HG03045 (cell line): ENCODE data around the gene MEGF8.

Experiments
- ATAC-seq: cut with Tn5 transposase; IDR thresholded peaks from one replicate; pipeline ENCODE4 v1.9.1; 2021; ENCODE audit warnings: mild to moderate bottlenecking, moderate library complexity; ENCODE audit not compliant: unreplicated experiment

MEGF8 gene

DNA sequence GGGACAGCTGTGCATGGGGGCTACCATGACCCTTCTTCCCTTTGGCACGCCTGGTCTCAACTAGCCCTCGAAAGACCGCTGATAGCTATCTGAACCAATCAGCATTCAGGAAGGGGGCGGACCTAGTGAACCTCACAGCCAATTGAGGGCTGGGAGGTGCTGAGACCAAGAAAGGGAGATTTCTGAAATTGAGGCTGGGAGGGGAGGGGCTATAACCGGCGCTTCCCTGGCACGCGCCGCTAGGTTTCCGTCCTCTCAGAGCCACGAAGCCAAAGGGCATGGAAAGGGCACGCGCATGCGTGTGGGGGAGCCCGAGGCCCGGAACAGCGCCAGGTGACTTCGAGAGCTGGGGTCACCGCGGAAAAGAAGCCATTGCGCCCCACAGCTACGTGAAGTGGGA is 18.8 kb upstream of the MEGF8 start:
- ATAC-seq: no peak

DNA sequence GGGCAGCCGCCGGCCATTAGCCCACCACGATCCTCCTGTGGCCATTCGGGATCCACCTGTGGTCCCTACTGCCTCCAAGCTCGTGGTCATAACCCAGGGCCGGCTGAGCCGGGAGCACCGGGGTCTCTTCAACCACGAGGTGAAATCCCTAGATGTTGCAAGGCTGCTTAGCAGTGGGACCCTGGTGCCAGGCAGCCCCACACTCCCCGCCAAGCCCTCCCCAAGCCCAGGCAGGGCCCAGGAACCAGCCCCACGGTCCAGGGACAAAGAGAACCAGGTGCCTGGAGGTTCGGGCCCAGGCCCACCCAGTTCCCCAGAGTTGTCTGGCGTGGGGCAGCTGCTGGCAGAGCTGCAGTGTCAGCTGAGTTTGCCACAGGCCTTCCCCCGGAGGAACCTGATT is 15.7 kb upstream of the MEGF8 start:
- ATAC-seq: no peak

DNA sequence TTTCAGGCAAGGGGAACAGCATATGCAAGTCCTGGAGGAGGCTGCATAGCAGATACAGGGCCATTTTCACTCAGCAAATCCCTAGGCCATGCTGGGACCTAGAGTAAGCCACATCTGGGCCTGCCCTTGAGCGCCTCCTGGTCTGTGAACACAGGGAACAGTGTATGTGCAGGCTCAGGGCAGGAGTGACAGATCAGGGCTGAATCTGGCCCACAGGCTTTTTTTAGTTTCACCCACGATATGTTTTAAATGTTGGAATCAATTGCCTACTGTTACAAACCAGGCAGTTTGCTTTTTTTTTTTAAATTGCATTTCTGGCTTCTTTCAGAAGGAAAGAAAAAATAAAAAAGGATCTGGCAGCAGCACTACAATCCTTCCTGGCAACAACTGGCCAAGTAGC is 13.8 kb upstream of the MEGF8 start:
- no peak for ATAC-seq

DNA sequence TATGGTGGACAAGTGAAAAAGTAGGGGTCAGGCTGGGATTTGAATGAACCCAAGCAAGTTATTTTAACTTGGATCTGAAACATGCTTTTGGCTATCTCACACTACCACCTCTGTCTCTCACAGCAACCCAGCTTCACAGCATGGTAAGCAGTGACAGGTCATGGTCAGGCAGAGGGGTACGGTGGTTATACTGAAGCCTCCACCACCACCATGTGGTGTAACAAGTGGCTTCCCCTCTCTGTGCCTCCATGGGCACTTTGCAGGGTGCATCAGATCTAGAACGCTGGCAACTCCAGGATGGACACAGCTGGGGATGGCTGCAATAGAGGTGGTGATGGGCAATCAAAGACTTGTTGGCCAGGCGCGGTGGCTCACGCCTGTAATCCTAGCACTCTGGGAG is 13.1 kb upstream of the MEGF8 start:
- no peak for ATAC-seq

DNA sequence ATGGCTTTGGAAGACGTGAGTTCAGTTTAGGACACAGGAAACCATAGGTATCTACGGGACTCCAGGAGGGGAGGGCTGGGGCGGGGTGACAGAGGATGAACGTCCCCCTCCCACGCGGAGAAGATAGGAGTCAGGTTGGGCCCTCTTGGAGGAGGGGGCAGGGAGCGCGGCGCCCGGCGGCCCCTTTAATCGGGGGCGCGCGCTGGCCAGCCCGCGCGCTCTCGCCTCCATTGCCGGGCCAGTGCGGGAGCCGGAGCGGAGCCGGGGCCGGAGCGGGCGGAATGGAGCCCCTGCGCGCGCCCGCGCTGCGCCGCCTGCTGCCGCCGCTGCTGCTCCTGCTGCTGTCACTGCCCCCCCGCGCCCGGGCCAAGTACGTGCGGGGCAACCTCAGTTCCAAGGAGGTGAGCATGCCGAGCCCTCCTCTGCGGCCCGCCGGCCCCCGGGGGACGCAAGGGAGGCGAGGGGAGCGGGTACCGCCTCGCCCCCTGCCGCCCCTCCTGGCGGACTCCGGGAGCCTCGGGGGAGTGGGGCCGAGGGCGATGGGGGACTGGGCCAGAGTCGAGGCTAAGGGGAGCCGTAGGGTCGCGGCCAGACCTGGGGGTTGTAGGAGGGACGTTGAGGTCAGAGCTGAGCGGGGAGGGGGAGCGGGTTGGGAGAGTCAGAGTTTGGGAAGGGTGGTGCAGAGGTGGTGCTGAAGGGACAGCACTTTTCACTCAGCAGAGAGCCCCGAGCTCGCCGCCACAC is 12.2 kb upstream of the MEGF8 start, which contains the start of gene TMEM145:
TSS of gene TMEM145 (plus strand) at position 214 of the 744 bp plus-strand sequence. CDS start at position 282, 68 bp downstream.
- no peak for ATAC-seq

DNA sequence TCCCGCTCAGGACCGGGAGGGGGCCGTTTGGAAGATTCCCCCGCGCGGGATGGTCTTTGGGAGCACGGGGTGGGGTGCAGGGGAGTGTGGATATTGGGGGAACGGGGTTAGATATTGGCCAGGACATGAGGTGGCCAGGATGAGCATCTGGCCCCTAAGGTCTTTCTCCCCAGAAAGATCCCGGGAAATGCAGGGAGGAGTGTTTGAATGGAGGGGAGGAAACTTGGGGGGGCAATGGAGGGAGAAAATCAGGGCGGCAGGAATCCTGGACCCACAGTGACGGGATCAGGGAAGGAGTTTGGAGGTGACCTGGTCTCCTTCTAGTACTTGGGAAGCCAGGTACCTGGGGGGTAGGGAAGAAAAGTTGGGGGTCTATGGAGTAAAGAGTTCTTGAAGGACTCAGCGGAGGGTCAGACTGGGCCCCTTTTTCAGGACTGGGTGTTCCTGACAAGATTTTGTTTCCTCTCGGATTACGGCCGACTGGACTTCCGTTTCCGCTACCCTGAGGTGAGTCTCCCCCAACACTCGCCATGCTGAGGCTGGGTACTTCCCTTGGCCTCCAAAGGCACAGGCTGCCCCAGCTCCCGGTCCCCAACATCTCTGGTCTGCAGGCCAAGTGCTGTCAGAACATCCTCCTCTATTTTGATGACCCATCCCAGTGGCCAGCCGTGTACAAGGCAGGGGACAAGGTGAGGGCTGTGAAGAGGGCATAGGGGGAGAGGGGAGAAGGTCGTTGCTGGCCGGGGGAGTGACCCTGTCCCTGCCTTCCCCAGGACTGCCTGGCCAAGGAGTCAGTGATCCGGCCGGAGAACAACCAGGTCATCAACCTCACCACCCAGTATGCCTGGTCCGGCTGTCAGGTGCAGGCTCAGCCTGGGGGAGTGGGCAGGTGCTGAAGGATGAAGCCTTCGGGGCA is 11.3 kb upstream of the MEGF8 start:
- ATAC-seq: no peak

DNA sequence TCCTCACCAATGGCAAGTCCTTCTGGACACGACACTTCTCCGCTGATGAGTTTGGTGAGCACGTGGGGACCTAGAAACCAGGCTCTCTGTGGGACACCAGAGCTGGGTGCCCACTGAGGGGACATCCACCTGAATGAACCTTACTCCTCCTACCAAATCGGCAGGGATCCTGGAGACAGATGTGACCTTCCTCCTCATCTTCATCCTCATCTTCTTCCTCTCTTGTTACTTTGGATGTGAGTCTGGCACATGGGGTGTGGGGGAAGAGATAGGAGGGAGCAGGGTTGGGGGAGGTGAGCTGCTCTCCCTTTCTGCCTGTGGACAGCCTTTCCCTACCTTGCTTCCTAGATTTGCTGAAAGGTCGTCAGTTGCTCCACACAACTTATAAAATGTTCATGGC is 10.4 kb upstream of the MEGF8 start:
- ATAC-seq: no peak

DNA sequence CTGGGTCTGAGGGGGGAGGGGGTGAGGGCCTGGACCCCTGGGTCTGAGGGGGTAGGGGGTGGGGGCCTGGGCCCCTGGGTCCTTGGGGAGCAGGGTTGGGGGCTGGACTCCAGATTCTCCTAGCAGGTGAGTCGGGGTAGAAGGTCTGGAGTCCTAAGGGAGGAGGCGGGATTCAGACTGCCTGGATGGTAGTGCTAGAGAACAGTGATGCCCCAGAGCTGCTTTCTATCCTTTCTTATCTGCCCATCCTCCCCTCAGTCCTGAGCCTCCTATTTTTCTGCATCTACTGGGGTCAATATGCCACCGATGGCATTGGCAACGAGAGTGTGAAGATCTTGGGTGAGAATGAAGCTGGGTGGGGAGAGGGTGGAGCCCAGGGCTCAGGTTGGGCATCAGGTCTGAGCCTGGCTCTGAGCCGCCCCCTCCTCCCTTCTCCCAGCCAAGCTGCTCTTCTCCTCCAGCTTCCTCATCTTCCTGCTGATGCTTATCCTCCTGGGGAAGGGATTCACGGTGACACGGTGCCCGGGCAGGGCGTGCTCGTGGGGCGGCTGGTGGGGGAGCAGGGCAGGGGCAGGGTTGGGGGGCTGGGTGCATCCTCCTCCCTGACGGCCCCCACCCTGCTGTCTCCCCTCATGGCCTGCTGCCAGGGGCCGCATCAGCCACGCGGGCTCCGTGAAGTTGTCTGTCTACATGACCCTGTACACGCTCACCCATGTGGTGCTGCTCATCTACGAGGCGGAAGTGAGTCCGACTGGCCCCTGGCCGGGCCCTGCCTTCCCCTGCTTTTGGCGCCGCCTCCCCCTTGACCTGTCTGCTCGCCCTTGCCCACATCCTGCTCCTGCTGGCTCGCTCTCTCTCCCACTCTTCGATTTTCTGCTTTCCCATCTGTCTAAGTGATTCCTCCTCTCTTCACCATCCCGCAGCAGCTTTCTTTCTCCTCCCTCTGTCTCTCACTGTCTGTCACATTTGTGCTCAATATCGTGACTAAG is 8.9 kb upstream of the MEGF8 start:
- peak; percentile 47 for ATAC-seq

DNA sequence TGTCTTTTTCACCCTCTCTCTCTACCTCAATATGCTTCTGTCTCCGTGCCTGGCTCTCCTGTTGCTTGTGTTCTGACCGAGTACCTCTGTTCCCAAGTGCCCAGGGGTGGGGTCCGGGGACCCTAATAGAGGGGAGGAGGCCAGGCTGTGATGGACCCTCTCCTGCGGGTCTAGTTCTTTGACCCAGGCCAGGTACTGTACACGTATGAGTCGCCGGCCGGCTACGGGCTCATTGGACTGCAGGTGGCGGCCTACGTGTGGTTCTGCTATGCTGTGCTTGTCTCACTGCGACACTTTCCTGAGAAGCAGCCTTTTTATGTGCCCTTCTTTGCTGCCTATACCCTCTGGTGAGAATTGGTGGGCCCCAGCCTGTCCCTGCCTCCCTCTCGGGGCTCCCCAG is 7.9 kb upstream of the MEGF8 start:
- ATAC-seq: no peak

DNA sequence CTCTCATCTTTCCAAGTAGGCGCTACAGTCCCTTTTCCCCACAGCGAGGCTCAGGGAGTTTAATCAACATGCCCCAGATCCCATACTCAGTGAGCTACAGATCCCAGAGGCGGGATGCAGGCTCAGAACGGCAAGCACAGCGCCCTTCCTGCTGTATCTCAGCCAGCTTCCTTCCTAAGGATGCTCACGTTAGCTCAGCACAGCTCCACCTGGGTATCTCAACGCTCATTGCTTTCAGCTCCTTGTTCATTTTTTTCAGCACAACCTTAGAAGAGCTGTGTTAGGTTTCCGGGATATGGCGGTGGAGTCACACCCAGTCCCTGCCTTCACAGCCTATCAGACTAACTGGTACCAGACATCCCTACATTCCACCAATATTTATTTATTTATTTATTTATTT is 3.1 kb upstream of the MEGF8 start:
- ATAC-seq: no peak

DNA sequence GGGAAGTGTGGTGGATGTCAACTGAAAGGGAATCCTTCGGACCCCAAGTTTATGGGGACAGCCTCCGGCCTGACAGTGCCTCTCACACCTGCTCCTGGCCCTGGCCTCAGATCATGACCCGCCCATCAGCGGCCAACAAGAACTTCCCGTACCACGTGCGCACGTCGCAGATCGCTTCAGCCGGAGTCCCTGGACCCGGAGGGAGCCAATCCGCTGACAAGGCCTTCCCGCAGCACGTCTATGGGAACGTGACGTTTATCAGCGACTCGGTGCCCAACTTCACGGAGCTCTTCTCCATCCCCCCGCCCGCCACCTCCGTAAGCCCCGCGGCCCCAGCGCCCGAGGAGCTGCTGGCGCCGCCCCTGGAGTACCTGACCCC is 2.0 kb upstream of the MEGF8 start:
- no peak for ATAC-seq

DNA sequence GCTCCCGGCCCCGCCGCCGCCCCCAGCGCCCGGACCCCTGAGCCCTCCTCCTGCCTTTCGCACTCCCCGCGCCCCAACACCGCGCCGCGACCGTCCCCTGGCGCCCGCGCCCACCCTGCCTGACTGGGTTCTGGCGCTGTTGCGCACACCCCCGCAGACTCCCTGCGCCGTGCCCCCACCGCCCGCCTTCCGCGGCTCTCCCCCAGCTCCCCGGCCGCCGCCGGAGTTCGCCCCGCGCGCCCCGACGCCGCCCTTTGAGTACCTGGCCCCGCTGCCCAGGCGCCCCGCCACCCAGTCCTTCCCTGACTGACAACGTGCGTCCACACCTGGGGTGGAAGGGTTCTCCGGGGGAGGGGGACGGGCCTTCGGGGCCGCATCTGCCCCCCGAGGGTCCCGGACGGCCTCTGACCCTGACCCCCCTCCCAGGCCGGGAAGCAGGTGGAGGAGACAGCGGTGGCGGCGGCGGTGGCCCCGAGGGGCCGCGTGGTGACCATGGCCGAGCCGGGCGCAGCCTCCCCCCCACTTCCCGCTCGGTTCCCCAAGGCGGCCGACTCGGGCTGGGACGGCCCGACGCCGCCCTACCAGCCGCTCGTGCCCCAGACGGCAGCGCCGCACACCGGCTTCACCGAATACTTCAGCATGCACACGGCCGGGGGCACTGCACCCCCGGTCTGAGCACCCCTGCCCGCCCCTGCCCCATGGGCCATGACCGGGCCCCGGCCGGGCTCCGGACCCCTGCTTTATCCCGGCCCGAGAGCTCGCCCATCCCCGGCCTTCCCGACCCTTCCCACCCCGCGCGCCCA is 1.4 kb upstream of the MEGF8 start:
- no peak for ATAC-seq

DNA sequence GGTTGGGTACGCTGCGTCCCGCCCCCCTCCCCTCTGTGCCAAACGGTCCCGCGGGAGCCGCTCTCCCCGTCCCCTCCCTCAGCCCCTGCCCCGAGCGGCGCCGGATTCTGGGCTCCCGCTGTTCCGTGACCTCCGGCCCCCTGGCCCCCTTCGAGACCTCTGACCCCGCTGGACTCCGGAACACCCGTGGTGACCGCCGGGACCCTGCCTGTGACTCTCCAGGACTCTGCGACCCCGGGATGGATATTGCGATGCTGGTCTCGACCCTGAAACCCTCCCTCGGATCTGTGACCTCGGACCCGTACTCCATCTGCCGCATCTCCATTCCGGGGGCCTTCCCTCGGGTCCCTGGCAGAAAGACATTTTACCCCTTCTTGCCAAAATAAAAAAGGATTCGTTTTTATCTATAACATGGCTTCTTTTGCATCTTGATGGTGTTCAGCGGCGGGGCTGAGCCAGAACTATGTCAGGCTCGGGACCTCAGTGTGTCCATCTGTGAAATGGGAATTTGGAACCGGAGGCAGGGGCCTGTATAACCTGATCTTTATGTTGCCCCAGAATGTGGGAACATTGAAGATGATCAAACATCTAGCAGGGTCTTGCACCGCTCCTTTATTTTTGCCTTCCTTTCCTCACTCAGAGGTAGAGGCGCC is 654 bp upstream of the MEGF8 start:
- ATAC-seq: no peak

DNA sequence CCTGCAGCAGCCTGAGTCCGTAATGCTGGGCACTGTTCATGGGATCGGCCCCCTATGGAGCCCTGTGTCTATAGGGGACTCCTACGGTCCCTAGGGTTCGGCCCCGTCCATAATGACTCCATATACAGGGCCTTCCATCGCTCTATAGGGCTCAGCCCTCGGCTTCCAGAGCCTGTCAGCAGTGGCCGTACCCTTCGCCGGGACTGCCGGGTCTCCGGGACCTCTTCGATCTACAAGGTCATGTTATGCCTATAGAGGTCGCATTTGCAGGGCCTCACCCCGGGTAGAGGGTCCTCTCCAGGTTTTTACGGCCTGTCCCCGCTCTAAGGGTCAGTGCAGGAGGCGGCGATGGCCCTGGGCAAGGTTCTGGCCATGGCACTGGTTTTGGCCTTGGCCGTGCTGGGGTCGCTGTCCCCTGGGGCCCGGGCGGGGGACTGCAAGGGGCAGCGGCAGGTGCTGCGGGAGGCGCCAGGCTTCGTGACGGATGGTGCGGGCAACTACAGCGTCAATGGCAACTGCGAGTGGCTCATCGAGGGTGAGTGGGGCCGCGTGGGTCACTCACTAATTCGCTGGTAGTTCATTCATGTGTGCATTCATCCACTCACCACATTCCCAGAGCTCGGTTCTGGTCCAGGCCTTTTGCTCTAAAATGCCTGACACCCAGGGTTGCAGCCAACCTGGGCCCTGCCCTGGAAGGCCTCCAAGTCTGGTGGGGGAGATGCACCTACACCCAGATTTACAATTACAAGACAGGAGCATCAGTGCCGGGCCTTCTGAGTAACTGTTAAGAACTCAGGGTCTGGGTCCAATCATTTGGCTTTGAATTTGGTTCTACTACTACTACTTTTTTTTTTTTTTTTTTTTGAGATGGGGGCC is 699 bp downstream of the MEGF8 start:
- ATAC-seq: peak; percentile 10

DNA sequence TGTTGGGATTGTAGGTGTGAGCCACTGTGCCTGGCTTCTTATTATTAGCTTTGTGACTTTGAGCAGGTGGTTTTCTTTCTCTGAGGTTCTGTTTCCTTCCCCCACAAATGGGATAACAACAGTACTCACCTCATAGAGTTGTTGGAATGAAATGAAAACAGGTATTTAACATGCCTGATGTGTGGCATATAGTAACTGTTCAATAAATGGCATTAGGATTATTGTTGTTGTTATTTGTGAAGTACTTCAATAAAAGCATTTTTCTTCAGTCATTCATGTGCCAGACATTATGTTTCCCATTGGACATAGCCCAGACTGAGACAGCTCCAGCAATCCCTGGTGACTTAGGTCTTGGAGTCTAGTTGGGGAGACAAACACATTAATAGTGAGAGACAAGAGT is 1.5 kb downstream of the MEGF8 start:
- ATAC-seq: no peak

DNA sequence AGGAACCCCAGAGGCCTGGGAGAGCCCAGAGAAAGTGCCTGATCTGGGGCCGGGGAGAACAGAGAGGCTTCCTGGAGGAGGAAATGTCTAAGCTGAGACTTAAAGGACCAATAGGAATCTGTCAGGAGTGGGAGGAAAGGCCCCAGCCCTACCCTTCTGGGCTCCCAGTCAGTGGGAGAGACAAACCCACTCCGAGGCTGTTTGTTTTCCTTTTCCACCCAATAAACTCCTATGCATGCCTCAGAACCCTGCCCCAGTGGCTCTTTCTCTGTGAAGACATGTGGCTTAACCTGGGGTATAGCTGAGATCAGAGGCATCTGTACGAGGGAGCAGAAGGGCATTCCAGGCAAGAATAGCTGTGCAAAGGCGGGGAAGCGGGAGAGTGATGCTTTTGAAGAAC is 1.9 kb downstream of the MEGF8 start:
- ATAC-seq: no peak

DNA sequence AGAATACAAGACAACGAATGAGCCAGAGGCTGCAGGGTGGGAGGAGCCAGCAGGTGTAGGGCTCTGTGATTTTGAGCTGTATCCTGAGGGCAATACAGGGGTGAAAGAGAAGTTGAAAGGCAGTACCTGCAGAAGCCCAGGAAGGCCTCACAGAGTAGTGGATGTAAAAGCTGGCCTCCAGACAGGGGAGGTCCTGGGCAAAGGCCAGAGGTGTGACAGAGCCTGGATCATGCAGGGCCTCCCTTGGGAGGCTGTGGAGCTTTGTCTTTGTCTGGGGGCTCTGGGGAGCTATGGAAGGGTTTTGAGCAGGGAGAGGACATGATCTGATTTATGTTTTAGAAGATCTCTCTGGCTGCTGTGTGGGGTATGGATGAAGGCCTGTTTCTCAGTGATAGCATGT is 2.7 kb downstream of the MEGF8 start:
- ATAC-seq: no peak

DNA sequence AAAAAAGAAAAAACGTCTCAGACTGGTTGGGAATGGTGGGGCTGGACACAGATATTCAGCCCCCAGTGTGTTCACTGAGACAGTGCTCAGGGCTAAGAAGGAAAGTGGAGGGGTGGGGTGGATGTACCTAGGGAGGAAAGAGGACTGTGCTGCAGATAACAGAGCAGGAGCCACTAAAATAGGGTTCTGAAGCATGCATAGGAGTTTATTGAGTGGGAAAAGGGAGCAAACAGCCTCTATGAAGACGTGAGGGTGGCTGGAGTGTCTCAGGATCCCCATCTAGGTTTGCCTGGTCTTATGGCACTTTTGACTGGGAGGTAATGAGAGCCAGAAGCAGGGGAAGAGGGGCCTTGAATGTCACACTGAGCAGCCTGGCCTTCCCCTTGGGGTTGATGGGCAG is 3.4 kb downstream of the MEGF8 start:
- no peak for ATAC-seq

DNA sequence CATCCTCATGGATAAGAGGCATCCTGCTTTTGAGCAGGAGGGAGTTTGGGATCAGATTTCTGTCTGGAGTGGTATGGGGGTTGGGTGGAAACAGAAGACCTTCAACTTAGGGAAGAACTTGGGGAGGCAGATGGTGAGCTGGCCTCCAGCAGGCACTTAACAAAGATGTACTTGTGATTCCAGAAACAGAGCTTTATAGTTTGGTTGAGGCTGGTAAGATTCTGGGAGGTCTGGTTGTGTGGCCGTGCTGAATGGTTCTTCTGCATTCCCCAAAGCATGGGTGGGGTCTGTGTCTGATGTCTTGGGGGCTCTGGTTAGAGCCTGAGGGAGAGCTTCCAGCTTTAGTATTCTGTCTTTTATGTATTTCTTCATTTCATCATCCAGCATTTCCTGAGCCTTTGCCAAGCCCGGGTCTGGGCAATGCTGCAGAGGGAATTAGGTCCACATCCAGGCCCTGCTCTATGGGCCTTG is 4.8 kb downstream of the MEGF8 start:
- ATAC-seq: no peak
